Globus pallidus (tissue), 1 donor: ENCODE data around the gene PLCG1.
A peak's percentile ranks its signal among the peaks of the same experiment; 100 is the strongest.

Source experiments
- DNase-seq: peaks from one replicate; pipeline ENCODE4 v3.0.0-alpha.2; 2015; ENCODE audit warnings: low spot score

Gene PLCG1

GRCh38 chr20:41167481-41168253 is 30.3 kb downstream of the PLCG1 start:
- no peak for DNase-seq

- no peak for DNase-seq
Measured at GRCh38 chr20:41168281-41169161, 31.2 kb downstream of the PLCG1 start.

- no peak for DNase-seq
Measured at GRCh38 chr20:41169162-41169690, 31.9 kb downstream of the PLCG1 start.

GRCh38 chr20:41169791-41170351 is 32.5 kb downstream of the PLCG1 start:
- no peak for DNase-seq

GRCh38 chr20:41170386-41171105 is 33.2 kb downstream of the PLCG1 start:
- no peak for DNase-seq

- no peak for DNase-seq
Measured at GRCh38 chr20:41171736-41172295, 34.5 kb downstream of the PLCG1 start.

GRCh38 chr20:41172296-41173140 is 35.2 kb downstream of the PLCG1 start:
- DNase-seq: no peak

- DNase-seq: peak; percentile 86
Measured at GRCh38 chr20:41173161-41173721, 35.9 kb downstream of the PLCG1 start.

GRCh38 chr20:41173791-41174341 is 36.5 kb downstream of the PLCG1 start:
- DNase-seq: no peak

- DNase-seq: no peak
Measured at GRCh38 chr20:41174373-41174772, 37.0 kb downstream of the PLCG1 start.

- DNase-seq: no peak
Measured at GRCh38 chr20:41174782-41175181, 37.4 kb downstream of the PLCG1 start.

GRCh38 chr20:41175201-41175651 is 37.9 kb downstream of the PLCG1 start:
- DNase-seq: no peak

GRCh38 chr20:41175727-41176330 is 38.5 kb downstream of the PLCG1 start:
- peak; percentile 51 for DNase-seq

GRCh38 chr20:41176711-41177552 is 39.6 kb downstream of the PLCG1 start:
- no peak for DNase-seq

- DNase-seq: peak; percentile 66
Measured at GRCh38 chr20:41177636-41178035, 40.3 kb downstream of the PLCG1 start.

GRCh38 chr20:41178495-41178894 is 41.2 kb downstream of the PLCG1 start:
- no peak for DNase-seq

GRCh38 chr20:41178904-41179432 is 41.6 kb downstream of the PLCG1 start:
- DNase-seq: peak; percentile 82

- no peak for DNase-seq
Measured at GRCh38 chr20:41179961-41180360, 42.6 kb downstream of the PLCG1 start.
